Measurements from ENCODE around the gene CMAS. TPM values are rescaled to one million over a fixed set of nuclear protein-coding genes. Genes with fewer than 3 reads are reported as not detected.
"Not testable (repeated sequence)": the region's sequence is repeated elsewhere in the genome, so short reads cannot be mapped to it uniquely, and the experiment has no call there.

The CMAS gene
- total RNA-seq, 1 donor from 2014 or later: 25.3 TPM

DNA sequence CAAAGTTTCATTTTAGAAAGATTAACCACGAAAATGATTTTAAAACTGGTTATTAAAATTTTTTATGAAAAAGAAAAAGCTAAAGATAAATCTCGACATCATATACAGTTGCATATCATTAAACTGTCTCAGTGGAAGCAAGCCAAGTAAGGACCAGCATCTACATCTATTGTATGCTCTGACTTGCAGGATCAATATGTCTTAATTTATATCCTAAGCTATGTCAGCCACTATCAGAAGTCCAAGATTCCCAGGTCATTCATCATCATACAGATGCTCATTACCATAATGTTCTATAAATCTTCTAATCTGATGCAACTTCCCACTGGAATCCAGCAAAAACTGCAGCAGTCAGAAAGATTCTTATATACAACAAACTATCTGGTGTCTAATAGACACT is 43.5 kb downstream of the CMAS start:
- H3K4me1 ChIP-seq: no peaks in the 10 kb centered on the region
- H3K27ac ChIP-seq: no peak overlapping the region
- H3K27me3 ChIP-seq: no peaks in the 10 kb centered on the region
- H3K9me3 ChIP-seq: no peaks in the 10 kb centered on the region
- no peak overlapping the region for H3K4me3 ChIP-seq
- H3K36me3 ChIP-seq: no peaks in the 10 kb centered on the region
- no peak for DNase-seq (ENCODE audit: extremely low spot score in 2 of 2)
- TF ChIP-seq, protein P1, sequence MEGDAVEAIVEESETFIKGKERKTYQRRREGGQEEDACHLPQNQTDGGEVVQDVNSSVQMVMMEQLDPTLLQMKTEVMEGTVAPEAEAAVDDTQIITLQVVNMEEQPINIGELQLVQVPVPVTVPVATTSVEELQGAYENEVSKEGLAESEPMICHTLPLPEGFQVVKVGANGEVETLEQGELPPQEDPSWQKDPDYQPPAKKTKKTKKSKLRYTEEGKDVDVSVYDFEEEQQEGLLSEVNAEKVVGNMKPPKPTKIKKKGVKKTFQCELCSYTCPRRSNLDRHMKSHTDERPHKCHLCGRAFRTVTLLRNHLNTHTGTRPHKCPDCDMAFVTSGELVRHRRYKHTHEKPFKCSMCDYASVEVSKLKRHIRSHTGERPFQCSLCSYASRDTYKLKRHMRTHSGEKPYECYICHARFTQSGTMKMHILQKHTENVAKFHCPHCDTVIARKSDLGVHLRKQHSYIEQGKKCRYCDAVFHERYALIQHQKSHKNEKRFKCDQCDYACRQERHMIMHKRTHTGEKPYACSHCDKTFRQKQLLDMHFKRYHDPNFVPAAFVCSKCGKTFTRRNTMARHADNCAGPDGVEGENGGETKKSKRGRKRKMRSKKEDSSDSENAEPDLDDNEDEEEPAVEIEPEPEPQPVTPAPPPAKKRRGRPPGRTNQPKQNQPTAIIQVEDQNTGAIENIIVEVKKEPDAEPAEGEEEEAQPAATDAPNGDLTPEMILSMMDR (IDR thresholded peaks at IDR 0.05): no peak
- TF ChIP-seq POLR2A (IDR thresholded peaks at IDR 0.05) (no peak), POLR2AphosphoS5 (IDR thresholded peaks at IDR 0.05; ENCODE audit: insufficient read depth in 1 of 2, low read depth in 1 of 2) (no peak)
- intact Hi-C loops (cut with DNase I): no loop called here

DNA sequence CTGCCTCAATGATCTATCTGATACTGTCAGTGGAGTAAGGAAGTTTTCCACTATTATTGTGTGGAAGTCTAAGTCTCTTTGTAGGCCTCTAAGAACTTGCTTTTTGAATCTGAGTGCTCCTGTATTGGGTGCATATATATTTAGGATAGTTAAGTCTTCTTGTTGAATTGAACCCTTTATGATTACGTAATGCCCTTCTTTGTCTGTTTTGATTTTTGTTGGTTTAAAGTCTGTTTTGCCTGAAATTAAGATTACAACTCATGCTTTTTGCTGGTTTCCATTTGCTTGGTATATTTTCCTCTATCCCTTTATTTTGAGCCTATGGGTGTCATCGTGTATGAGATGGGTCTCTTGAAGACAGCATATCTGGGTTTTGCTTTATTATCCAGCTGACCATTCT is 53.0 kb downstream of the CMAS start:
- H3K4me1 ChIP-seq; H3K9me3 ChIP-seq; DNase-seq (ENCODE audit: extremely low spot score in 2 of 2); H3K36me3 ChIP-seq; H3K27ac ChIP-seq; H3K27me3 ChIP-seq; H3K4me3 ChIP-seq; intact Hi-C loops (cut with DNase I): not testable (repeated sequence)

DNA sequence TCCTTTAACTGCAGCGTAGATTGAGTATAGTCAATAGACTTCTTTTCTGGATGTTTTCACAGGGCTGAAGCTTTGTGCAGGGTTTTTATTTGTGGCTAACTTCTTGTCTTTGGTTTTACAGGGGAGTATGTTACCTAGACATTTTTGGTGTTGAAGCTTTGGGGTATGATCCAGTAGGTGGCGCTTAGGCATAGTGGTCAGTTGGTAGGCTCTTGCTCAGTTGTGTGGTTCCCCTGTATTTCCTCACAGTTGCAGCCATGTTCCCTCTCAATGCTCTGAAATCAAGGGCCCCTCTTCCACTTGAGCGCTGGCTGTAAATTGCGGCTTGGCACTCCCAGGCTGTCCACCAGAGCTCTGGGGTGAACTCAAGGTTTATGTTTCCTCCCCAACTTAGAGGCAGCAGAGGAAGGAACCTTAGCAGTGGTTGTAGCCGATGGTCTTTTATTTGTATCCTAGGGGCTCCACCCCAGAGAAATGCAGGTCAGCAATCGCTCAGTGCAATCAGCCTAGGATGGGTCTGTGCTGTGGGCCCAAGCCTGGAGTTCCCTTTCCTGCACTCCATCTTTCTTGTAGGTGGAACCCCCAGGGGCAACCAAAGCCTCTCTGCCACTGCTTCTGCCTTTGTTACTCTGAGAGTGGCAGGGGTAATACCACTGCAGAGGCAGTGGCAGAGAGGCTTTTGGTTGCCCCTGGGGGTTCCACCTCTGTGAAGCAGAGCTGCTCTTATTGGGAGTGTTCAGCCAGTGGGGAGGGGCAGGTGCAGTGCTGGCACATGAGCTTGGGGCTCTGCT is 55.1 kb downstream of the CMAS start:
- TF ChIP-seq POLR2AphosphoS5 (IDR thresholded peaks at IDR 0.05; ENCODE audit: insufficient read depth in 1 of 2, low read depth in 1 of 2) (no peak), POLR2A (IDR thresholded peaks at IDR 0.05) (no peak)
- TF ChIP-seq, protein P1 (IDR thresholded peaks at IDR 0.05): peak in 2 of 3 experiments; percentile 30 to 49
- no peaks in the 10 kb centered on the region for H3K27me3 ChIP-seq
- H3K9me3 ChIP-seq: no peaks in the 10 kb centered on the region
- no peak for DNase-seq (ENCODE audit: extremely low spot score in 2 of 2)
- intact Hi-C loops (cut with DNase I): no loop called here
- H3K4me3 ChIP-seq: no peak overlapping the region
- no peak overlapping the region for H3K27ac ChIP-seq
- H3K36me3 ChIP-seq: no peaks in the 10 kb centered on the region
- H3K4me1 ChIP-seq: no peaks in the 10 kb centered on the region

DNA sequence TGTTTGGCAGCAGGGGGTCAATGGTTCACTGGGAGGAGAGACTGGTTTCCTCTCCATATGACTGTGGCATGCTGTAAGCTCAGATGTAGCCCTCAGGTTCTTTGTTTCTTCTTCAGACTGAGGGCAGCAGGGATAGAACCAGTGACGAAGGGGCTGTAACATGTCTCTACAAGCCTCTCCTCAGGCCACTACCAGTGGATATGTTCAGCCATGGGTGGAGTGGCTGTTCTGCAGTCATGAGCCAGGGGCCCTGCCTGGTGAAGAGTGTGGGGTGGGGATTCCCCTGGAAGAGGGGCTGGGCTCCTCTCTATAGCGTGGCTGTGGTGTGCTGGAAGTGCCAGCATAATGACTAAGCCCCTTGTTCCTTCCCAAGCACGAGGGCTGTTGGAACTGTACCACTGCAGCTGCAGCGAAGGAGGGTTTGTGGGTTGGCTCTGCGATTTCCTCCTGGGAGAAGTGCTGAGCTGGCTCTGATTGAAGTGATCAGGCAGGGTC is 55.8 kb downstream of the CMAS start:
- TF ChIP-seq POLR2A (IDR thresholded peaks at IDR 0.05) (no peak), POLR2AphosphoS5 (IDR thresholded peaks at IDR 0.05; ENCODE audit: insufficient read depth in 1 of 2, low read depth in 1 of 2) (no peak)
- TF ChIP-seq, protein P1 (IDR thresholded peaks at IDR 0.05): no peak
- intact Hi-C loops (cut with DNase I): no loop called here
- DNase-seq (ENCODE audit: extremely low spot score in 2 of 2): no peak
- H3K36me3 ChIP-seq: no peaks in the 10 kb centered on the region
- no peaks in the 10 kb centered on the region for H3K9me3 ChIP-seq
- no peaks in the 10 kb centered on the region for H3K4me1 ChIP-seq
- no peak overlapping the region for H3K27ac ChIP-seq
- no peak overlapping the region for H3K4me3 ChIP-seq
- no peaks in the 10 kb centered on the region for H3K27me3 ChIP-seq

DNA sequence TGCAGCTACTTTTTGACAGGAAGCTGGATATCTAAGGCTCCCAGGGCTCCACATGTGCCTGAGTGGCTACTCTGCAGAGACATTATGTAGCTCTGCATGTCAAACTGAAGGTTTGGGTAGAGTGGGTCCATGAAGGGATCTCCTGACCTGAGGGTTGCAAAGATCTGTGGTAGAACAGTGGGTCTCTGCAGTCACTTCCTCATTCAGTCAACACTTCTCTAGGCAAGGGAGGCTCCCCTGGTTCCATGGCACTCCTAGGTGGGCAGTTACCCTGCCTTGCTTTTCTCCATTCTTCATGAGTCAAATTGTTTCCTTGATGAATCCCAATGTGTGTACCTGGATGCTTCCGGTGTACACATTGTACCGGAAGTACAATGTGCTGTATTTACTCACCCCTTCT is 57.4 kb downstream of the CMAS start:
- Histone ChIP-seq H3K4me3 (no peak overlapping the region), H3K9me3 (no peaks in the 10 kb centered on the region), H3K4me1 (no peaks in the 10 kb centered on the region), H3K27me3 (no peaks in the 10 kb centered on the region), H3K27ac (no peak overlapping the region), H3K36me3 (no peaks in the 10 kb centered on the region)
- intact Hi-C loops (cut with DNase I): no loop called here
- no peak for DNase-seq (ENCODE audit: extremely low spot score in 2 of 2)
- no peak for TF ChIP-seq POLR2A (IDR thresholded peaks at IDR 0.05)
- TF ChIP-seq, protein P1 (IDR thresholded peaks at IDR 0.05): no peak
- TF ChIP-seq POLR2AphosphoS5 (IDR thresholded peaks at IDR 0.05; ENCODE audit: insufficient read depth in 1 of 2, low read depth in 1 of 2): no peak

All from vagina (tissue), 2 donors.